TTC549 (cell line): Measurements from ENCODE around the gene OR2T3.
"Not testable (repeated sequence)": the region's sequence is repeated elsewhere in the genome, so short reads cannot be mapped to it uniquely, and the experiment has no call there.

ENCODE experiments used
- FAIRE-seq: peaks from 2 replicates; lab custom pipeline; 2012; peaks lifted over from hg19 to GRCh38; lab: Jason Lieb, UNC

The OR2T3 gene

GRCh38 chr1:248473051-248473450 lies at the start of gene OR2T3:
OR2T3 (plus strand) TSS chr1:248473351; CDS start chr1:248473351, 0 bp downstream.
- FAIRE-seq: not testable (repeated sequence)

- not testable (repeated sequence) for FAIRE-seq
These were observed 45.5 kb upstream of the OR2T3 start for GRCh38 chr1:248427526-248428191.

- not testable (repeated sequence) for FAIRE-seq
These were observed 45.0 kb upstream of the OR2T3 start for GRCh38 chr1:248428192-248428533.

GRCh38 chr1:248431683-248432082 lies 41.5 kb upstream of the OR2T3 start:
- FAIRE-seq: not testable (repeated sequence)

GRCh38 chr1:248432201-248432600 lies 41.0 kb upstream of the OR2T3 start:
- not testable (repeated sequence) for FAIRE-seq

GRCh38 chr1:248433811-248434415 lies 39.2 kb upstream of the OR2T3 start:
- not testable (repeated sequence) for FAIRE-seq

GRCh38 chr1:248434913-248435312 lies 38.2 kb upstream of the OR2T3 start:
- FAIRE-seq: not testable (repeated sequence)

- FAIRE-seq: not testable (repeated sequence)
These were observed 36.8 kb upstream of the OR2T3 start for GRCh38 chr1:248436303-248436702.

GRCh38 chr1:248438668-248439067 lies 34.5 kb upstream of the OR2T3 start:
- not testable (repeated sequence) for FAIRE-seq

- not testable (repeated sequence) for FAIRE-seq
These were observed 33.9 kb upstream of the OR2T3 start for GRCh38 chr1:248439283-248439682.

- not testable (repeated sequence) for FAIRE-seq
These were observed 30.5 kb upstream of the OR2T3 start for GRCh38 chr1:248442500-248443277.

- not testable (repeated sequence) for FAIRE-seq
These were observed 28.5 kb upstream of the OR2T3 start for GRCh38 chr1:248444603-248445002.

GRCh38 chr1:248445399-248445798 lies 27.8 kb upstream of the OR2T3 start, which contains the start of gene OR2T2:
OR2T2 (plus strand) TSS chr1:248445637; CDS start chr1:248452798, 7,161 bp downstream.
- FAIRE-seq: not testable (repeated sequence)

- FAIRE-seq: not testable (repeated sequence)
These were observed 24.6 kb upstream of the OR2T3 start for GRCh38 chr1:248448409-248449074.

- FAIRE-seq: not testable (repeated sequence)
These were observed 23.2 kb upstream of the OR2T3 start for GRCh38 chr1:248449821-248450465.

- peak; percentile 43 for FAIRE-seq
These were observed 22.5 kb upstream of the OR2T3 start for GRCh38 chr1:248450466-248451145.

GRCh38 chr1:248453619-248454018 lies 19.5 kb upstream of the OR2T3 start:
- not testable (repeated sequence) for FAIRE-seq

- not testable (repeated sequence) for FAIRE-seq
These were observed 18.1 kb upstream of the OR2T3 start for GRCh38 chr1:248455045-248455444.

GRCh38 chr1:248456635-248457034 lies 16.5 kb upstream of the OR2T3 start:
- not testable (repeated sequence) for FAIRE-seq

GRCh38 chr1:248459117-248459516 lies 14.0 kb upstream of the OR2T3 start:
- not testable (repeated sequence) for FAIRE-seq

- no peak for FAIRE-seq
These were observed 2.0 kb upstream of the OR2T3 start for GRCh38 chr1:248471154-248471553.
